ENCODE data around the gene PAIP2.

Gene PAIP2, protein sequence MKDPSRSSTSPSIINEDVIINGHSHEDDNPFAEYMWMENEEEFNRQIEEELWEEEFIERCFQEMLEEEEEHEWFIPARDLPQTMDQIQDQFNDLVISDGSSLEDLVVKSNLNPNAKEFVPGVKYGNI

GRCh38 chr5:139341689-139342422 is at the start of gene PAIP2:
TSS of gene PAIP2 (plus strand) at chr5:139341854. CDS start at chr5:139363785, 21,931 bp downstream.
- Histone ChIP-seq H3K4me1 (ENCODE audit: control insufficient read depth, insufficient read depth, low read length) (peaks cover 10% of the 10 kb centered on the region), H3K27ac (ENCODE audit: low read depth, low read length) (peak within 1 kb of the TSS; percentile 90), H3K36me3 (ENCODE audit: control insufficient read depth, insufficient read depth, low read length) (no peaks in the 10 kb centered on the region), H3K4me3 (ENCODE audit: low read length) (peak within 1 kb of the TSS; percentile 86), H3K27me3 (ENCODE audit: control insufficient read depth, insufficient read depth, low read length) (no peaks in the 10 kb centered on the region), H3K9ac (ENCODE audit: low read length) (peak within 1 kb of the TSS; percentile 87)

GRCh38 chr5:139293202-139293506 is 48.5 kb upstream of the PAIP2 start:
- H3K4me1 ChIP-seq (ENCODE audit: control insufficient read depth, insufficient read depth, low read length) = peaks cover 16% of the 10 kb centered on the region
- H3K27me3 ChIP-seq (ENCODE audit: control insufficient read depth, insufficient read depth, low read length) = no peaks in the 10 kb centered on the region
- peak overlapping the region; percentile 70 for H3K4me3 ChIP-seq (ENCODE audit: low read length)
- H3K9ac ChIP-seq (ENCODE audit: low read length) = peak overlapping the region; percentile 69
- H3K36me3 ChIP-seq (ENCODE audit: control insufficient read depth, insufficient read depth, low read length) = no peaks in the 10 kb centered on the region
- H3K27ac ChIP-seq (ENCODE audit: low read depth, low read length) = peak overlapping the region; percentile 99

GRCh38 chr5:139293507-139294373 is 47.9 kb upstream of the PAIP2 start, which contains the start of gene MATR3:
TSS of gene MATR3 (plus strand) at chr5:139293740. CDS start at chr5:139307416, 13,676 bp downstream.
- Histone ChIP-seq H3K4me3 (ENCODE audit: low read length) (peak within 1 kb of the TSS; percentile 70), H3K27me3 (ENCODE audit: control insufficient read depth, insufficient read depth, low read length) (no peaks in the 10 kb centered on the region), H3K27ac (ENCODE audit: low read depth, low read length) (peak within 1 kb of the TSS; percentile 99), H3K9ac (ENCODE audit: low read length) (peak within 1 kb of the TSS; percentile 96), H3K4me1 (ENCODE audit: control insufficient read depth, insufficient read depth, low read length) (peaks cover 19% of the 10 kb centered on the region), H3K36me3 (ENCODE audit: control insufficient read depth, insufficient read depth, low read length) (no peaks in the 10 kb centered on the region)

DNA sequence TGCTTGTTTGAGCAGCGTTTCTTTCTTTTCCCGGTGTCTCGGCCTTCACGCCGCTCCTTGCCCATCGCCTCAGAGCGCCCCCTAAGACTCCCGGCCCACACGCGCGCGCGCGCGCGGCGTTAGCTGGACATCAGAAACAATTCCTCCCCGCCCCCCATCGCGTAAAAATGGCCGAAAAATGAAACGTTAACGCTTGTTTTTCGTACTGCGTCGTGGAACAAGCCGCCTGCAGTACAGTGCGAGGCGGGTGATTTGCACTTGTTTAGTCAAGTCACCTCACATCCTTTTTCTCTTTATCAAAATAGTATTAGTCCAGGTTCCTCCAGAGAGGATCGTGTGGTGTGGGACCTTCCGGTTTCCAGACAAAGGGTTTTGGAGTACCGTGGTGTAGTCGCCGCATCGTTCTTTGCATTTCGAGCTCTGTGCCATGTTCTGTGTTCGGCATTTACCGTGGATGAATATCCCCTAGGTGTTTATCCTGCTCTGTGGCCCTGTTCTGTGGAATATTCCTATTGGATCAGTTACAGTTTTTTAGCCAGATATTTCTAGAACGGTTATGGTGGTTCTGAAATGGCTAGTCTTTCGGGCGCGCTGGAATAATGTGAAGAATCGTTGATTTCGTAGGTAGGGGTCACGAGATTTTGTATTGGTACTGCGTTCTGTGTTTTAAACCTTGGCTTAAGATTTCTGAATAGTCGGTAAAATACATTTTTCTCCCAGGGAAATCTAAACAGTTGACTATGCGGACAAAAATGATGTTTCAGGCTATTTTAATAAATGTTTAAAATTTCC is 47.1 kb upstream of the PAIP2 start:
- Histone ChIP-seq H3K4me3 (ENCODE audit: low read length) (peak overlapping the region; percentile 70), H3K36me3 (ENCODE audit: control insufficient read depth, insufficient read depth, low read length) (no peaks in the 10 kb centered on the region), H3K4me1 (ENCODE audit: control insufficient read depth, insufficient read depth, low read length) (peaks cover 22% of the 10 kb centered on the region), H3K27ac (ENCODE audit: low read depth, low read length) (peak overlapping the region; percentile 99), H3K9ac (ENCODE audit: low read length) (peak overlapping the region; percentile 96), H3K27me3 (ENCODE audit: control insufficient read depth, insufficient read depth, low read length) (no peaks in the 10 kb centered on the region)

DNA sequence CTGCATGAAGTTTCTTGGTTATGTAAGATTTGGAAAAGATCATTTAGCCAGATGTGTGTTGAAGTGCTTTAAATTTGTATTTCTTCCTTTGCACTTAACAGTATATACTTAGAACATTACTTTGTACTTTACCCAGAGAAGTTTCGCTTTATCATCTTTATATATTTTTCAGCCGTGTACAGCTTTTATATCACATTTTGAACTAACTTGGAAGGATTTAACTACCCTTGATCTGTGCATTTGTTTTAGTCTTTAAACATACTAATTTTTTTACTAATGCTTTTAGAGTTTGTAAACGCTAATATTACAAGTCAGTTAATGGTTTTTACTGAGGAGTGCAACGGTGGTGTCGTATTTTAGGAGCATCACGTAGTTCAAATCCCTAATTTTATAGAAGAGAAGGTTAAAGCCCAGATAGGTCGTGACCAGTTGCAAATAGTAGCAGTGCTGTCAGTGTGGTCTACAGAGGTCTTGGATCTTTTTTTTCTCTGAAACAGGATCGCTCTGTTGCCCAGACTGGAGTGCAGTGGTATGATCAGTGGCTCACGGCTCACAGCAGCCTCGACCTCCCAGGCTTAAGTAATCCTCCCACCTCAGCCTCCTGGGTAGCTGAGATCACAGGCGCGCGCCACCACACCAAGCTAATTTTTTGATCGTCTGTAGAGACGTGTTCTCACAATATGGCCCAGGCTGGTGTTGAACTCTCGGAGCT is 46.2 kb upstream of the PAIP2 start:
- peak overlapping the region; percentile 99 for H3K27ac ChIP-seq (ENCODE audit: low read depth, low read length)
- H3K9ac ChIP-seq (ENCODE audit: low read length) = no peak overlapping the region
- H3K4me1 ChIP-seq (ENCODE audit: control insufficient read depth, insufficient read depth, low read length) = peaks cover 22% of the 10 kb centered on the region

DNA sequence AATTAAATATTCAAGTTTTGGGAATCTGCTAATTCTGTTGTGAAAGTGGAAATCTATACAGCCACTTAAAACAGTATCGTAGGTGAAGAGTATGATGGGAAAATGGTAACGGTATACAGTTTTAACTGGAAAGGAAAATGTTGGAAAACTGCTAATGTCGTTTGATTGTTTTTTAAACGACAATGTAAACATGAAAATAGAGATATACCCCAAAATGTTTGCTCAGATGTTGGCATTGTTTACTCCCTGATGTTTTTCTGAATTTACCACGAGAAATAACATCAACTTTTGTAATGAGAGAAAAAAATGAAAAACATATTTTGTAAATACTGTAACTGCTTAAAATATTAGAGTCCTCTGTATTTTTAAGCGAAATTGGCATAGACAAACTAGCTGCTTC is 45.5 kb upstream of the PAIP2 start:
- Histone ChIP-seq H3K4me1 (ENCODE audit: control insufficient read depth, insufficient read depth, low read length) (peaks cover 22% of the 10 kb centered on the region), H3K27me3 (ENCODE audit: control insufficient read depth, insufficient read depth, low read length) (no peaks in the 10 kb centered on the region), H3K27ac (ENCODE audit: low read depth, low read length) (no peak overlapping the region), H3K36me3 (ENCODE audit: control insufficient read depth, insufficient read depth, low read length) (no peaks in the 10 kb centered on the region), H3K9ac (ENCODE audit: low read length) (no peak overlapping the region), H3K4me3 (ENCODE audit: low read length) (no peak overlapping the region)

More for the DNA sequence above, 46.2 kb upstream of the PAIP2 start:
- Histone ChIP-seq H3K4me3 (ENCODE audit: low read length) (peak overlapping the region; percentile 70), H3K27me3 (ENCODE audit: control insufficient read depth, insufficient read depth, low read length) (no peaks in the 10 kb centered on the region), H3K36me3 (ENCODE audit: control insufficient read depth, insufficient read depth, low read length) (no peaks in the 10 kb centered on the region)

DNA sequence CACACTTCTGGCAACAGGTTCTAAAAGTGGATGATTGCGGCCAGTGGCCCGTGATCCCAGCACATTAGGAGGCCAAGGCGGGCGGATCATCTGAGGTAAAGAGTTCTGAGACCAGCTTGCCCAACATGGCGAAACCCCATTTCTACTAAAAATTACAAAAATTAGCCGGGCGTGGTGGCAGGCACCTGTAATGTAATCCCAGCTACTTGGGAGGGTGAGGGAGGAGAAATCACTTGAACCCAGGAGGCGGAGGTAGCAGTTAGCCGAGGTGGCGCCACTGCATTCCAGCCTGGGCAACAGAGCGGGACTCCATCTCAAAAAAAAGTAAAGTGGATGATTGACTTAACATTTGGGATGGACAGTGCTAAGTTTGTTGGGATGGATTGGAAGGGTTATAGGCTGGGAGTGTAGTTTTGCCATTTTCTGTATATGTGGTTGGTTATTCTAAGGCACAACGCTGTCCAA is 44.8 kb upstream of the PAIP2 start:
- H3K9ac ChIP-seq (ENCODE audit: low read length) = no peak overlapping the region
- no peak overlapping the region for H3K4me3 ChIP-seq (ENCODE audit: low read length)
- H3K4me1 ChIP-seq (ENCODE audit: control insufficient read depth, insufficient read depth, low read length) = peaks cover 22% of the 10 kb centered on the region
- no peaks in the 10 kb centered on the region for H3K27me3 ChIP-seq (ENCODE audit: control insufficient read depth, insufficient read depth, low read length)
- H3K36me3 ChIP-seq (ENCODE audit: control insufficient read depth, insufficient read depth, low read length) = no peaks in the 10 kb centered on the region
- H3K27ac ChIP-seq (ENCODE audit: low read depth, low read length) = no peak overlapping the region

DNA sequence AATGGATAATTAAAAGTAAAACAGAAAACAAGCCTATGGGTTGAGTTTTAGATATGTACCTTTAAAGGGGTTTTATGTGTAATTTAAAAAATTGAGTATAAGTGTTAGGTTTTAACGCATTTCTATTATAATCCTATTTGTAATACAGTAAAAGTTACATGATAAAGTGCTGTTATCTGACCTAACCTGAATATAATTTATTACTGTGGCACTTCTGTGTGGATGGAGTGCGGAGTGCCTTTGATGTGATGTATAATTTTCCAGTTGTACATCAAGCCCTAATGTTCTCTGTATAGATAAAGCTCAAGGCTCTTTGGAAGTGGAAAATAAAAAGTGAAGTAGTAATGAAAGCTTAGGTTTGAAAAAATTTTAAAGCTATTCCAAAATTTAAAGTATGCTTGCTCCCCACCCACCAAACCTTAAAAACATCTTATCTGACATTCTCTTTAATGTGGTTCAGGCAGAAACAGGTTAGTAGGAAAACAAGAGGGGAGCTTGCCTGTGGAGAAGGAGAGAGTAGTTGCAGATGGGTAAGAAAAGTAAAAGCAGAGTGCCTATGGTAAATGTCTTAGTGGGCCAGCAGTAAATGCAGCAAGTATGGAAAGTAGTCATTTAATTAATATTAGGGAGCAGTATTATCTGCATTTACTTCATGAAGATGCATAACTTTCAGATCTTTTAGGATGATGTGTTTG is 44.1 kb upstream of the PAIP2 start:
- Histone ChIP-seq H3K9ac (ENCODE audit: low read length) (no peak overlapping the region), H3K4me1 (ENCODE audit: control insufficient read depth, insufficient read depth, low read length) (peaks cover 22% of the 10 kb centered on the region), H3K36me3 (ENCODE audit: control insufficient read depth, insufficient read depth, low read length) (no peaks in the 10 kb centered on the region), H3K4me3 (ENCODE audit: low read length) (no peak overlapping the region), H3K27me3 (ENCODE audit: control insufficient read depth, insufficient read depth, low read length) (no peaks in the 10 kb centered on the region), H3K27ac (ENCODE audit: low read depth, low read length) (no peak overlapping the region)

GRCh38 chr5:139298242-139298641 is 43.4 kb upstream of the PAIP2 start:
- H3K4me1 ChIP-seq (ENCODE audit: control insufficient read depth, insufficient read depth, low read length) = peaks cover 22% of the 10 kb centered on the region
- H3K4me3 ChIP-seq (ENCODE audit: low read length) = no peak overlapping the region
- H3K36me3 ChIP-seq (ENCODE audit: control insufficient read depth, insufficient read depth, low read length) = no peaks in the 10 kb centered on the region
- H3K9ac ChIP-seq (ENCODE audit: low read length) = no peak overlapping the region
- no peak overlapping the region for H3K27ac ChIP-seq (ENCODE audit: low read depth, low read length)
- H3K27me3 ChIP-seq (ENCODE audit: control insufficient read depth, insufficient read depth, low read length) = no peaks in the 10 kb centered on the region

DNA sequence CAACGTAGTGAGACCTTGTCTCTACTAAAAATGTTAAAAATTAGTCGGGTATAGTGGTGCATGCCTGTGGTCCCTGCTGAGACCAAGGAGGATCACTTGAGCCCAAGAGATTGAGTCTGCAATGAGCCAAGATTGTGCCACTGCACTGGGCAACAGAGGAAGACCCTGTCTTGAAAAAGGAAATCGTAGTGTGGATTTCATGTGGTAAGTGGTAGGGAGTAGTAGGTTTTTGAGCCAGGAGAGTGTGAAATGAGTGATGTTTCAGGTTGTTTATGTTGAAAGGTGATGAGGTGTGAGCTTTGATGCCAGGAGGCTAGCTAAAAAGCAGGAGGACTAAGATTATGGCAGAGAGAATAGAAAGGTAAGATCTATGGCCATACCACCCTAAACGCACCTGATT is 42.2 kb upstream of the PAIP2 start:
- Histone ChIP-seq H3K4me3 (ENCODE audit: low read length) (no peak overlapping the region), H3K36me3 (ENCODE audit: control insufficient read depth, insufficient read depth, low read length) (no peaks in the 10 kb centered on the region), H3K9ac (ENCODE audit: low read length) (no peak overlapping the region), H3K27me3 (ENCODE audit: control insufficient read depth, insufficient read depth, low read length) (no peaks in the 10 kb centered on the region), H3K27ac (ENCODE audit: low read depth, low read length) (no peak overlapping the region), H3K4me1 (ENCODE audit: control insufficient read depth, insufficient read depth, low read length) (peaks cover 22% of the 10 kb centered on the region)

GRCh38 chr5:139301808-139302499 is 39.7 kb upstream of the PAIP2 start:
- Histone ChIP-seq H3K27ac (ENCODE audit: low read depth, low read length) (no peak overlapping the region), H3K4me1 (ENCODE audit: control insufficient read depth, insufficient read depth, low read length) (peaks cover 21% of the 10 kb centered on the region), H3K36me3 (ENCODE audit: control insufficient read depth, insufficient read depth, low read length) (no peaks in the 10 kb centered on the region), H3K27me3 (ENCODE audit: control insufficient read depth, insufficient read depth, low read length) (no peaks in the 10 kb centered on the region), H3K9ac (ENCODE audit: low read length) (no peak overlapping the region), H3K4me3 (ENCODE audit: low read length) (no peak overlapping the region)
